ENCODE measurements around the gene DOCK8.

- no peak for TF ChIP-seq CTCF (IDR thresholded peaks at IDR 0.05)
- no peak for TF ChIP-seq EP300 (IDR thresholded peaks at IDR 0.05)
- no peak for TF ChIP-seq POLR2A (IDR thresholded peaks at IDR 0.05)
- TF ChIP-seq POLR2AphosphoS5 (IDR thresholded peaks at IDR 0.05) = no peak
These were observed 23.2 kb downstream of the DOCK8 start for GRCh38 chr9:237858-238345.
